ENCODE data around the gene MGP. TPM values are rescaled to one million over a fixed set of nuclear protein-coding genes. Genes with fewer than 3 reads are reported as not detected.

Gene MGP
- total RNA-seq, 3 donors from 2014 or later = 42.9 to 655 (median 121) TPM

- no peaks in the 10 kb centered on the region for H3K36me3 ChIP-seq (ENCODE audit: low read depth)
- no peaks in the 10 kb centered on the region for H3K9me3 ChIP-seq
- ATAC-seq (no peak), DNase-seq (no peak)
- TF ChIP-seq, protein P1, sequence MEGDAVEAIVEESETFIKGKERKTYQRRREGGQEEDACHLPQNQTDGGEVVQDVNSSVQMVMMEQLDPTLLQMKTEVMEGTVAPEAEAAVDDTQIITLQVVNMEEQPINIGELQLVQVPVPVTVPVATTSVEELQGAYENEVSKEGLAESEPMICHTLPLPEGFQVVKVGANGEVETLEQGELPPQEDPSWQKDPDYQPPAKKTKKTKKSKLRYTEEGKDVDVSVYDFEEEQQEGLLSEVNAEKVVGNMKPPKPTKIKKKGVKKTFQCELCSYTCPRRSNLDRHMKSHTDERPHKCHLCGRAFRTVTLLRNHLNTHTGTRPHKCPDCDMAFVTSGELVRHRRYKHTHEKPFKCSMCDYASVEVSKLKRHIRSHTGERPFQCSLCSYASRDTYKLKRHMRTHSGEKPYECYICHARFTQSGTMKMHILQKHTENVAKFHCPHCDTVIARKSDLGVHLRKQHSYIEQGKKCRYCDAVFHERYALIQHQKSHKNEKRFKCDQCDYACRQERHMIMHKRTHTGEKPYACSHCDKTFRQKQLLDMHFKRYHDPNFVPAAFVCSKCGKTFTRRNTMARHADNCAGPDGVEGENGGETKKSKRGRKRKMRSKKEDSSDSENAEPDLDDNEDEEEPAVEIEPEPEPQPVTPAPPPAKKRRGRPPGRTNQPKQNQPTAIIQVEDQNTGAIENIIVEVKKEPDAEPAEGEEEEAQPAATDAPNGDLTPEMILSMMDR (IDR thresholded peaks at IDR 0.05) = no peak
- intact Hi-C loops (cut with DNase I, micrococcal nuclease) = no loop called here
- no peak overlapping the region for H3K4me3 ChIP-seq
- H3K4me1 ChIP-seq (ENCODE audit: low read depth) = no peaks in the 10 kb centered on the region
These were observed 2.0 kb downstream of the MGP start for GRCh38 chr12:14883686-14884085.

- no peak for DNase-seq
- no peaks in the 10 kb centered on the region for H3K36me3 ChIP-seq (ENCODE audit: low read depth)
- no peak overlapping the region for H3K4me3 ChIP-seq
- no peak for ATAC-seq
- intact Hi-C loops (cut with DNase I, micrococcal nuclease) = no loop called here
- no peaks in the 10 kb centered on the region for H3K9me3 ChIP-seq
- no peaks in the 10 kb centered on the region for H3K4me1 ChIP-seq (ENCODE audit: low read depth)
- TF ChIP-seq, protein P1 (IDR thresholded peaks at IDR 0.05) = no peak
These were observed 4.7 kb downstream of the MGP start for GRCh38 chr12:14880890-14881453.

DNA sequence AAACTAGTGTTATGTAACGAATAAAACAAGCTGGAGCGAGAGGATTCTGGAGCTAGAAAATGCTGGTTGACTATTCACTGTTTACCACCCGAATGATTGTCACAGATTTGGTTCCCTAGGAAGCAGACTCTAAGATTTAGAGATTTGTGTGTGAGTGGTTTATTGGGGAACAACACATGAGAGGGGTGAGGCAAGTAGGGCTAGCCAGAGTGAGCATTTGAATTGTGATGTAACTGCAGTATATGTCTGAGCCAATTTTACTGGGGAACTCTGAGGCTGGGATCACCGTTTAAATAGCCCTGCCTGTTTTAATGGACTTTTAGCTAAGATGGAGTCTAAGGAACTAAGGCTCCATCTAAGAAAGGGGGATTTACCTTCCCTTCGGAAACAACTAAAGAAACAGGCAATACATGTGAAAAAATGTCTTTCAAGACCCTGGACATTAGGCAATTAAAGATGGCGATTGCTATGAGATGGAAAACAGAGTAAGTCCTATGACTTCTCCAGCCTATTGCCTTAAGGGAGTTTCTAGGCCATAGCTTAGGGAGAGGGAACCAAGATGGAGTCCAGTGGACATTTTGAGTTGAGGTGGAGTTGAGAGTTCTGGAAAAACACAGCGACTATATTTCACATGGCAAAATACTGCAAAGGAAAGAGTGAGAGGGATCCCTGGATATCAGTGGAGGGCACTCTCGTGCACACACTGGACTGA, 6.3 kb downstream of the MGP start:
- Histone ChIP-seq H3K4me3 (no peak overlapping the region), H3K4me1 (ENCODE audit: low read depth) (no peaks in the 10 kb centered on the region), H3K36me3 (ENCODE audit: low read depth) (no peaks in the 10 kb centered on the region), H3K9me3 (no peaks in the 10 kb centered on the region)
- no peak for ATAC-seq
- intact Hi-C loops (cut with DNase I, micrococcal nuclease) = no loop called here
- TF ChIP-seq, protein P1 (IDR thresholded peaks at IDR 0.05) = no peak
- DNase-seq = no peak

DNA sequence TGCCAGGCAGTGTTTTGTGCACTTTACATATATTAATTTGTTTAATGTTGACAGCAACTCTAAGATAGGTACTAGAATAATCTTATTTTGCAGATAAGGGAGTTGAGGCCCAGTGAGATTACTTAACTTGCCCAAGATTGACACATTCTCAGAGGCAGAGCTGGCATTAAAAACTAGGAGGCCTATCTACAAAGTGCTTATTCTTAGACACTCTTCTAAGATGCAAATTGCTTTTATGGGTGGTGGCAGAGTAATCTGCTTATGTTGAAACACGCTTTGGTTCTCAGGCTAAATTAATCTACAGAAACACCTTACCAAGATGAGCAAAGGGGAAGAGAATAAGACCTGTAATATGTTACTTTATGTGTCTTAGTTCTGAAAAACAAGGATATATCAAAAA, 7.2 kb downstream of the MGP start:
- TF ChIP-seq, protein P1 (IDR thresholded peaks at IDR 0.05) = no peak
- ATAC-seq (no peak), DNase-seq (no peak)
- no peaks in the 10 kb centered on the region for H3K9me3 ChIP-seq
- H3K4me1 ChIP-seq (ENCODE audit: low read depth) = no peaks in the 10 kb centered on the region
- H3K36me3 ChIP-seq (ENCODE audit: low read depth) = no peaks in the 10 kb centered on the region
- H3K4me3 ChIP-seq = no peak overlapping the region
- intact Hi-C loops (cut with DNase I, micrococcal nuclease) = no loop called here

DNA sequence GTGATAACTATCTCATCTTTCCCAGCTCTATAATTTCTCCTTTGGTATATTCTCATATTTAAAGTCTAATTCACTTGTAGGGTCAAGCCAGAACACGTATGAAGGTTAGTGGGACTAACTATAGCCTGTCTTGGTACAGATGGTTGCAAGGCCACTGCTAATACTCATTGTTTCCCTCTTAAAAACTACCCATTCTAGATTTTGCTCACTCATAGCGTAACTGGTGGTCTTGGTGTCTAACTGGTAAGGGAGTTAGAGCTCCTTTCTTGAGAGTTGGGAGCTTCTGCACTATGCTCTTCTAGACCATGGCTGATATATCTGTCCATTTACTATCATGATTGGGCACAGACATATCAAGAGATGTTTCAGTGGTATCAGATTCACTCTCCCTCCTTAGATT, 8.8 kb downstream of the MGP start:
- H3K4me1 ChIP-seq (ENCODE audit: low read depth) = no peaks in the 10 kb centered on the region
- no peaks in the 10 kb centered on the region for H3K9me3 ChIP-seq
- H3K4me3 ChIP-seq = no peak overlapping the region
- TF ChIP-seq, protein P1 (IDR thresholded peaks at IDR 0.05) = no peak
- no peaks in the 10 kb centered on the region for H3K36me3 ChIP-seq (ENCODE audit: low read depth)
- intact Hi-C loops (cut with DNase I, micrococcal nuclease) = no loop called here
- DNase-seq = no peak
- no peak for ATAC-seq
